GM21526 (cell line): ENCODE data around the gene ANKRD63.

ENCODE experiments used
- ATAC-seq: cut with Tn5 transposase; IDR thresholded peaks from one replicate; pipeline ENCODE4 v1.9.1; 2021; ENCODE audit warnings: moderate library complexity; ENCODE audit not compliant: unreplicated experiment, low FRiP score

ANKRD63 gene

DNA sequence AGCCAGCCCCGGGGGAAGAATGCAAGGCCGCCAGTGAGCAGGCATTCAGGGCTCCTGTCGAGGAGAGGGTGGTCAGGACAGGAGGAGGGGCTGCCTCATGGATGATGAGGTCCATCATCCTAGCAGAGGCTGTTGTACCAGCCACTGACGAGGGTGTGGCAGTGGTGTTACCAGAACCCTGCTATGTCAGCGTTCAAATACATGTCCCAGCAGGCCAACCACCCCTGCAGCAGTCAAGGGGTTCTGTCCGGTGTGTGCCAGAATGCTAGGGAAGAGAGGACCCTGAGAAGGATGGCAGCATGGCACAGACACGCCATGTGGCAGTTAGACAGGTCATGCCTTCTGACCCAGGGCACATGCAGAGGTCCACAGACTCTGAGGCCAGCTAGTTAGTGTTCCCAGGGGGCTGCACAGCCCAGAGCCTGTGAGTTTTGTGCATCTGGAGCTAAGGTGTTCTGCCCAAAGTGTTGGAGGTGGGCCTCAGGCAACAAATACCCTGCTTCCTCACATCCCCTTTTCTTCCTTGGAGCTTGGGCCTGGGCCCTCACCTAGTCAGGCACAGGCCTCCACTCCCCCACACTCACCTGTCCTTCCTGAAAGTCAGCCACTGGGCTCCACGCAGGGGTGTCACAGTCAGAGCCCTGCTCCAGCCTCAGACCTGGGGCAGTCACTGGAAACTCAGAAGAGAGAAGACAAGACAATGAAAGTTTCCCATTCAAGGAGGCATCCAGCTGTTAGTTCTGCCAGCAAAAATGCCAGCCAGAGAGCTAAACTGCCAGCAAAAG lies 36.2 kb downstream of the ANKRD63 start:
- no peak for ATAC-seq

DNA sequence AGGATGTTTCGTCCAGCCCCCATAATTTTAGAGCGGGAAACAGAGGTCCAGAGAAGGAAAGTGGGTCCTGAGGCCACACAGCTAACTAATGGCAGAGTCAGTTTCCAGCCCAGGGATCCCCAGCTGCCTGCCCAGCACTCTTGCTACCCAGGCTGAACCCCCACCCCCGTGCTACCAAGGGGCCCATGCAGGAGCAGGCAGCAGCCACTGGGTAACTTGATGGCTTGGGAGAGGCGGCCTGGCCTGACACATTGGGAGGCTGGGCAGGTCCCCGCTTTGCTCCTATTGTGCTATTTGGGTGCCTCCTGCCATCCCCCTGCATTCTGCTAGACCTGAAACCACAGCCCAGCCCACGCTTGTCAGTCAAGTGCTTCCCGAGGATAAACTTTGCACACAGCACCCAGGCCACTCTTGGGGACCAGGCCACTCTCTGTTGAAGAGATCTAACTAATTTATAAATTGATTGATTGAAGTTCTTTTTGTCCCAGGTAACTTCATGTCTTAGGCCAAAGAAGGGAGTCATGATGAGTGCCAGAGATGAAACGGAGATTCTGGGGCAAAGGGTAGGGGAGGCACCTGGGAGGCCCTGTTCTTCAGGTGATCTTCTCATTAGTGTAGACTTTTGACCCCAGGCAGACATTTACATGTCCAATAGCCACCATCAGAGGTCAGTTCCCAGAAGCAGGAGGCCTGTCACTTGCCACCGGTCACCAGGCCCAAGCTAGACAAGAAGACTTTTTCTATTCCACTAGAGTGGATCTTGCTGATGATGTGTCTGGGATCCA lies 37.0 kb downstream of the ANKRD63 start:
- ATAC-seq, result no peak

- no peak for ATAC-seq
Measured at GRCh38 chr15:40244961-40245523, 37.8 kb downstream of the ANKRD63 start.

GRCh38 chr15:40243126-40243810 lies 39.6 kb downstream of the ANKRD63 start:
- no peak for ATAC-seq

- ATAC-seq, result no peak
Measured at GRCh38 chr15:40242601-40243000, 40.3 kb downstream of the ANKRD63 start.

- no peak for ATAC-seq
Measured at GRCh38 chr15:40242213-40242599, 40.7 kb downstream of the ANKRD63 start.

- ATAC-seq, result no peak
Measured at GRCh38 chr15:40241269-40242212, 41.3 kb downstream of the ANKRD63 start.

DNA sequence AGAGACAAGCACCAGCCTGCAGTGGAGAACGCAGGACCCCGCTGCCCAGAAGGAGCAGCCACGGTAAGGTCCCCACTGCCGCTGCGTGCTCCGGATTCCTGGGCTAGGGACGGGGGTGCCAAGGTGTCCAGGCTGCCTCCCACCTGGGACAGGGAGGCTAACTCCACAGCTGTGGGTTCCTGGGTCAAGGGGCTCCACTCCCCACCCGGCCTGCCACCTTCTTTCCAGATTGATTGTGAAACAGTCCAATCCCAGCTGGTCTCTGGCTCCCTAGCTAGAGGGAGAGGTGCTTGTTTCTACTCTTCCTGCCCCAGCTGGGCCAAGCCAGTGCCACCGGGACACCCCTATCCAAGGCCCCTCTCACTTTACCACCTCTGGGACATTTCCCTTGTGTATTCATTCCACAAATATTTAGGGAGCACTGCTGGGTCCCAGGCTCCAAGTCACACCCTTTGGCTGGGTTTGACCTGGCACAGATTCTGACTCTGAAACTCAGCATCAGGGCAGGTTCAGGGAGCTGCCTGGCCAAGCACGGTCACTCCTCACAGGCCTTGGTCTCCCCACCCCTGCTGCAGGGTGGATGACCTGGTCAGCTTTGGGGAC lies 42.1 kb downstream of the ANKRD63 start:
- ATAC-seq, result no peak

DNA sequence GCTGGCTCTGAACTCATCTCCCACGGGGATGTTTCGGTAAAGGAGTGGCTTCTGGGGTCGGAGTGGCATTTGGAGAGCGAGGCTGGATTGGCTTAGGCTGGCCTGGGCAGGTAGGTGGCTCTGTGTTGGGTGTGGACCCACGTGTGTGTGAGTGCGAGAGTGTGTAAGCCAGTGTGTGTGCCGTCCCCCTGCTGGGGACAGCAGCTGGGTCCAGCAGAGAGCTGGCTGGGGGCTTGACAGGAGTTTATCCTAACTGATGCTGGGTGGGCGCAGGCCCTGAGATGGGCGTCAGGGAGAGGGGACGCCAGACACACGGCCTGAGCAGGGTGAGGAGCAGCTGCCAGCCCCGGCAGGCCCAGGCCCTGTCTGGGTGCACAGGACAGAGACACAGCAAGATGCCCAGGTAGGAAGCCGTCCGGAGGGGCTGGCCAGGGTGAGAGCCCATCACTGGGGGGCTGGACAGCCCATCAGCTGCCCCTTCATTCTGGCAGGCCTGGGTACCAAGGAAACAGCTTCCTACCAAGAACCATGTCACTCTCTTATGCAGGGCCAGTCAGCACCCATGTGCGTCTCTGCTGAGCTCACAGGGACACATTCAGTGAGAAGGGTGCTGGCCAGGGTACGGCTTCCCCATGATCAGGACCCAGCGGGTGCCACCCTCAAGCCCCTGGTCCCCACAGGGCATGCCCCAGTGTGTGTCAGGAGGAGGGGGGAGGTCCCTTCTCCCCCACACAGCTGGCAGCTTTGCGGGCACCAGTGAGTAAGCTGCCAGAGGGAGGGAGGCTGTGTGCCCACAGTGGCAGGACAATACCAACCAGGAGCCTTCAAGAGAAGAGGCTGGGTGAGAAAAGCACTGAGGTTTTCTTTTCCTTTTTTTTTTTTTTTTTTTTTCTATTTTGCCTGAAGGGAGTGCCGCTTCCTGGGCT lies 42.9 kb downstream of the ANKRD63 start:
- ATAC-seq, result no peak

- no peak for ATAC-seq
Measured at GRCh38 chr15:40239404-40239692, 43.5 kb downstream of the ANKRD63 start.

DNA sequence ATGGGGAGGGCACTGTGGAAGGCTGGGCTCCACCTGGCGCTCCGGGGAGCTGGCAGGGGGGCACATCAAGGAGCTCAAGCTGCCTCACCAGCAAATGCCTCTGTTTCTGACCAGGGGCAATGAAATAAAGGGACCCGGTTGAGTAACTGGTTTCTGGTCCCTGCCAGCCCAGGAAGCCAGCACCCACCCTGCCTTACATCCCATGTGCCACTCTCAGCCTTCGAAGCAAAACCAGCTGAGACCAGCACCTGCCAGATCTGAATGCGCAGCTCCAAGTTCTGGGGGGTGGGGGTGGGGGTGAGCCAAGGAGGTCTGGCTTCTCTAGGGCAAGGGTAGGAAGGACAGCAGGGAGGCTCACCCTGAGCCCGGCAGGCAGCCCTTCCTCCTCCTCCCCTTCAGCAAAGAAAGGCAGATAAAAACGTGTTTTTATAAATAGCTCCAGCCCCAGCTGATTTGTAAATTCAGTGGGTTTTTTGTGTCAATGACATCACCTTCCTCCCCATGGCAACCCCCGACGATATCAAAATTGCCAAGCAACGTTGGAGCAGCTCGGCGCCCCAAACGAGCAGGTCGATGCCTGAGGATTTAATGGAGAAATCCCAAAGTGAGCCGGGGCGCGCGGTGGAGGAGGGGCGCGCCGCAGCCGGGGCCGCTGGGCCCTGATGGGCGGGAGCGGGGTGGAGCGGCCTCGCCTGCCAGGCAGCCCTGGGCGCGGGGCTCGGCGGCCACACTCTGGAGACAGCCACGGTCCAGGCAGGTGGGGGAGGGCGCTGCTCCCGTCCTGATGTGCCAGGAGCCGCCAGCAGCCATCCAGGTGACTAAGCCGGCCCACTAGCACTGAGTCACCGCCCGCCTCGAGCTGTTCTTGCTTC lies 44.1 kb downstream of the ANKRD63 start, which contains the start of gene PAK6:
PAK6 (plus strand) TSS at position 532 of the 872 bp plus-strand sequence. CDS start 25,723 bp downstream, outside the sequence.
- ATAC-seq, result no peak

GRCh38 chr15:40235201-40235885 lies 47.5 kb downstream of the ANKRD63 start:
- ATAC-seq, result no peak

DNA sequence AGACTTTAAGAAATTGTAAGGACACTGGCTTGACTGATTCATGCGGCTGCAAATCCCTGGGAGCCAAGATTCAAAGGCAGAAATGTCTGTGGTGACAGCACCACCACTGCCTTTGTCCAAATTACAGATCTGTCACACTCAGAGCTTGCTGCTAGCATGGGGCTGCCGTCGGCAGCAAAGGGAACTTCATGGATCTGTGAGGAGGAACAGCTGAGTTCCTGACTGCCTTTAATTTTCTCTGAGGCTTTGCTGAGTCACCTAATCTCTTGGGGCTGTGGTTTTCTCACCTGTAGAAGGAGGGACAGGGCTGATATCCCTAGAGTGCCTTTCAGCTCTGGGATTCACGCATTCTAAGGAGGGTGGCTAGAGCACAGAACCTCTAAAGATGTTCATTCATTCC lies 48.1 kb downstream of the ANKRD63 start:
- no peak for ATAC-seq

- no peak for ATAC-seq
Measured at GRCh38 chr15:40233727-40234577, 48.9 kb downstream of the ANKRD63 start.

- no peak for ATAC-seq
Measured at GRCh38 chr15:40232625-40233070, 50.2 kb downstream of the ANKRD63 start.
